ENCODE data around the gene USP17L17.
"Not testable (repeated sequence)": the region's sequence is repeated elsewhere in the genome, so short reads cannot be mapped to it uniquely, and the experiment has no call there.

DNA sequence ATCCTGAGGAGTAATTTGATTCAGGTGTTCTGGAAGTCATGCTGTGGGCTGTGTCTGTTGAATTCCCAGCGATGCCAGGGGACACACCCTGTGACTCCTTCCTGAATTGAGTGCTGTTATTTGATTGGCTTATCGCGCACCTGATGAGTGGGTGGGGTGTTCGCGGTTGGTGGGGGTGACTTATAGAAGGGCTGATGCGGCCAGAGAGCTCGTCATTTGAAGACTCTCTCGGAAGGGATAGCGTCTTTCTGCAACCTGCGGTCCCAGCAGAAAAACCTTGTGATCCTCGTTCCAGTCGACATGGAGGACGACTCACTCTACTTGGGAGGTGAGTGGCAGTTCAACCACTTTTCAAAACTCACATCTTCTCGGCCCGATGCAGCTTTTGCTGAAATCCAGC lies 23.6 kb downstream of the USP17L17 start, which contains the start of gene USP17L22:
- TF ChIP-seq, protein P1, sequence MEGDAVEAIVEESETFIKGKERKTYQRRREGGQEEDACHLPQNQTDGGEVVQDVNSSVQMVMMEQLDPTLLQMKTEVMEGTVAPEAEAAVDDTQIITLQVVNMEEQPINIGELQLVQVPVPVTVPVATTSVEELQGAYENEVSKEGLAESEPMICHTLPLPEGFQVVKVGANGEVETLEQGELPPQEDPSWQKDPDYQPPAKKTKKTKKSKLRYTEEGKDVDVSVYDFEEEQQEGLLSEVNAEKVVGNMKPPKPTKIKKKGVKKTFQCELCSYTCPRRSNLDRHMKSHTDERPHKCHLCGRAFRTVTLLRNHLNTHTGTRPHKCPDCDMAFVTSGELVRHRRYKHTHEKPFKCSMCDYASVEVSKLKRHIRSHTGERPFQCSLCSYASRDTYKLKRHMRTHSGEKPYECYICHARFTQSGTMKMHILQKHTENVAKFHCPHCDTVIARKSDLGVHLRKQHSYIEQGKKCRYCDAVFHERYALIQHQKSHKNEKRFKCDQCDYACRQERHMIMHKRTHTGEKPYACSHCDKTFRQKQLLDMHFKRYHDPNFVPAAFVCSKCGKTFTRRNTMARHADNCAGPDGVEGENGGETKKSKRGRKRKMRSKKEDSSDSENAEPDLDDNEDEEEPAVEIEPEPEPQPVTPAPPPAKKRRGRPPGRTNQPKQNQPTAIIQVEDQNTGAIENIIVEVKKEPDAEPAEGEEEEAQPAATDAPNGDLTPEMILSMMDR (IDR thresholded peaks at IDR 0.05) = not testable (repeated sequence)
- TF ChIP-seq POLR2AphosphoS5 (IDR thresholded peaks at IDR 0.05); POLR2A (IDR thresholded peaks at IDR 0.05; ENCODE audit: low read depth): not testable (repeated sequence)
